HK-2 (cell line): ENCODE results near the gene CBX5.
"Not testable (repeated sequence)": the region's sequence is repeated elsewhere in the genome, so short reads cannot be mapped to it uniquely, and the experiment has no call there.

Source experiments
- DNase-seq: peaks from one replicate; pipeline ENCODE4 v3.0.0-alpha.2; 2018; ENCODE audit not compliant: unreplicated experiment

Gene CBX5

GRCh38 chr12:54265364-54265812, 14.5 kb downstream of the CBX5 start:
- no peak for DNase-seq

DNA sequence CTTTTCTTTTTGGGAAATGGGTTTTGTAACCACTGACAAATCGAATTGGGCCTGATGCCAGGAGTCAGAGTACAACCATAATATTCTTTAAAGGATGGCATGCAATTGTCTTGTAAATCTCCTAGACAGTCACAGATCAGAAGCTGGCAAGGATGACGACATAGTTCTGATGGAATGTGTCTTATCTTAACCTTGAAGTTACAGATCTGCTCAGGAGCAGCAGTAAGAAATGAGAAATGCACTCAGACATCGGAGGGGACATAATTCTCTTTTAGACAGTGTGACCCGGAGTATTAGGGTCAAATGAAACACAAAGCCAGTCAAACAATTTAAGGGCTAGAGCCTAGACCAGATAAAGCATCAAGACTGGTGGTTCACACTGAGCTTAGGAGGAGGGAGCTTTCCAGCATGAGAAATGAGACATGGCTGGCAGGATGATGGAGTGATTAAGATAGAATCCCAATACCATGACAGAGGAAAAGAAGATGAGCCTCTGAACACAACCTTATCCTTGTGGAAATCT, 17.5 kb downstream of the CBX5 start:
- DNase-seq = no peak

GRCh38 chr12:54261815-54262402, 18.0 kb downstream of the CBX5 start:
- no peak for DNase-seq

DNA sequence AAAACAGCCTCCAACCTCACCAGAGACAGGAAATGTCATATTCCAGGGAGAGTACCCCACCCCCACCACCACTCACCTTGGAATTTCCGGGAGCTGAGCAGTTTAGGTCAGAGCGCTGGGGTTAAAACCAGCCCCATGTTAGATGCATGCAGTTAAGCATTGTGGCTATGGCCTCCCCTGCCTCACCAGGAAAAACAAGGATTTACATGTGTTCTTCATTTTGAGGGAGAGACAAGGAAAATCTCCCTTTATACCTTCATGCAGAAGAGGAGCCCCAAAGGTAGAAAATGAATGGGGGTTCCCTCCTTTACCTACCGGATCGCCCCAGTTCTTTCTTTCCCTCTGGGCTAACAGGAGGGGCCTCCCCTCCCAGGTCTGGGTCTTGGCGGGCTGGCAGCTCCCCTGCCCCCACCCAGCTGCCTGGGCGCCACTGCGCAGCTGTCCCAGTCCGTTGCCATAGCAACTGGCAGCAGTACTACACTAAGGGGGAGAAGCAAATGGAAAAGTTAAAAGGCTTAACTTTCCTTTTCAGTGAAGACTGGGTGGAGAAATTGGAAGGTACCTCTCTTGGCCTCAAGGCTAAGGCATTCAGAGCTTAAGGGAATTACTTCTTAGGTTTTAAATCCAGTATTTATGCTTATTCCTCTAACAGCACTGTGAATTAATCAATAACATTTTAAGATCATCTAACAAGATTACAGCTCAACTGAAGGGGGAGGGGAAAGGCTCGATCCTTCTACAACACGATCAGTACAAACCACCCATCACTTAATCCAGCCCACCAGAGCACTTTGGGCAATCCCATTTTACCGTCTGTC, 20.5 kb downstream of the CBX5 start:
- peak; percentile 84 for DNase-seq

- DNase-seq = no peak
Measured at GRCh38 chr12:54258201-54258681, 21.7 kb downstream of the CBX5 start.

- no peak for DNase-seq
Measured at GRCh38 chr12:54257332-54257731, 22.6 kb downstream of the CBX5 start.

GRCh38 chr12:54253240-54253639, 26.7 kb downstream of the CBX5 start:
- DNase-seq = no peak

DNA sequence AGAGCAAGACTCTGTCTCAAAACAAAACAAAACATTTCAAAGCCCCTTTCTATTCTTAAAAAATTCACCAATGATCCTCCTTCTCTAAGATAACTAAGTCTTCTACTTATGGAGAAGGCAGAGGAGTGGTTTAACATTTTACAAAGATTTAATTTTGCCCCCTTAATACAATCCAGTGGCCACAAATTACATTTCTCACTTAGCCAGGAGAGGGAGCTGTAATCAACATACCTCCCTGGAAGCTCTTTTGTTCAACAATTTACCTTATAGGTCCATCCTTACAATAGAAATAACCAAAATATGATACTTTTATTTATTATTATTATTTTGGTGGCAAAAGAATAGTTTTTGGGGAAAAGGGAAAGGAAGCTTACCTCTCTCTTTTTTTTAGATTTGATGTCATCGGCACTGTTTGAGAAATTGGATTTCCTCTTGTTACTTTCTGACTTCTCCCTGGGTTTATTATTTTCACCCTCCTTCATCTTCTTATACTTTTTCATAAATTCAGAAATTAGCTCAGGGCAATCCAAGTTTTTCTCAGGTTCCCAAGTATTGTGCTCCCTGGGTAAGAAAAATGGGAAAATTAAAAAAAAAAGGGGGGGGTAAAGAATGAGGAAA, 28.1 kb downstream of the CBX5 start:
- DNase-seq = no peak

DNA sequence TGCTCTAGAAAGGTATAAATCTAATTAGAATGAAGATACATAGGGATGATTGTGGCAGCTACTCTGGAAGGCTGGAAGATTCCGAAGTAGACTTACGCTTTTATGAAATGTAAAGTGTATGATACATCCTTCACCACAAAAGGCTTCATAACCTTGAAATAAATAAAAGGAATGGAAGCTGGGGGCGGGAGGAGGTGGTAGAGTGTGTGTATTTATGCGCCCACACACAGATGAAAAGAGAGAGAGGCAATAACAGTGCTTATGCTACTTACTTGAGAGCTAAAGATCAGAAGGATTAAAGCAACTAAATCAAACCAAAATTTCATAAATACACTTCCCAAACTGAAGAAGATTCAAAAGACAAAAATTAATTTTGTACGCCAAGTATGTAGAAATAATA, 30.4 kb downstream of the CBX5 start:
- no peak for DNase-seq

DNA sequence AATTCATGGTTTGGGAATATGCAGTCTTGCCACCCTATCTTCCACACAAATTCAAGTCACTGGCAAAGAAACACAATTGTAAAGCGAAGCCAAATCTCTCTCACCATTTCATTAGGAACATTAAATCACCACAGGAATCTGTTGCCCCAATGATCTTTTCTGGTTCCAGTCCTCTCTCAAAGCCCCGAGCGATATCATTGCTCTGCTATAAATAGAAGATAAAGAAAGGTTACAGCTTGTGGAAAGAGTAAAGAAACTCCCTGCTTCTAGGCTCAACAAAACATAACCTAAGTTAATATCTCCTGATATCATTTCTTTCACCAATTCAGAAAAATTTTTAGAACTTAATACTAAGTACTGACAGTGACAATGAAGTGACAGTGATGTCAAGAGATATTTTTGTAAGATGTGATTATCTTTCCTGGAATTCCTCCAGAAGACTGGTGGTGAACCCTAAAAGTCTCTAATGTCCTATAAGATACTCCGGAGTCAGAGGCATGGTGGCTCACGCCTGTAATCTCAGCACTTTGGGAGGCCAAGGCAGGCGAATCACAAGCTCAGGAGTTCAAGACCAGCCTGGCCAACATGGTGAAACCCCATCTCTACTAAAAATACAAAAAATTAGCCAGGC, 33.8 kb downstream of the CBX5 start:
- no peak for DNase-seq

DNA sequence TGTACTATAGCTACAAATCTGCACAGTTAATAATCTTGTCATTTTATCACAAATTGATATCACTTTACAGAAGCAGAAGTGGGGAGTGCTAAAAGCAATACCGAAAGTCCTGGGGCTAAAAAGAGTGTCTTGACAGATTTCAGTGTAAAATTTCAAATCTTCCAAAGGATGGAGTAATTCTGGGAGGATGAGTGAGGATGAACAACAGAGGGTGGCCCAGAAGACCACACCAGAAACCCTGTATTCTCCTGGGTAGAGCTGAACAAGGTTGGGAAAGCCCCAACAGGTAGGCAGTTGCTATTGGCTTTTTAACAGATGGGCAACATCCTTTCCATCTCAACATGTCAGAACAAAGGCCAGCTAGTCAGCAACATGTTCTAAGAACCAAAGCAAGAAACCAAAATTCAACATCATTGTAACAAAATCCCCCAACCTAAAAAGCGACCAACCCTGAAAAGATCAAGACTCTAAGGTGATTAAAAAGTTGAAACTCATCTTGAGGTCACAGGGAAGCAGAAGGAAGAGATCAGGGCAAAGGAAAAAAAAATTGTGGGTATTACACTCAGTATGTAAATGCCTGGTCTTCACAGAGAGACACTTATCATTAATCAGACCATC, 38.8 kb downstream of the CBX5 start:
- DNase-seq = no peak

GRCh38 chr12:54240129-54240528, 39.8 kb downstream of the CBX5 start:
- DNase-seq = no peak

GRCh38 chr12:54239620-54240019, 40.3 kb downstream of the CBX5 start:
- no peak for DNase-seq

- no peak for DNase-seq
Measured at GRCh38 chr12:54238531-54238930, 41.4 kb downstream of the CBX5 start.

DNA sequence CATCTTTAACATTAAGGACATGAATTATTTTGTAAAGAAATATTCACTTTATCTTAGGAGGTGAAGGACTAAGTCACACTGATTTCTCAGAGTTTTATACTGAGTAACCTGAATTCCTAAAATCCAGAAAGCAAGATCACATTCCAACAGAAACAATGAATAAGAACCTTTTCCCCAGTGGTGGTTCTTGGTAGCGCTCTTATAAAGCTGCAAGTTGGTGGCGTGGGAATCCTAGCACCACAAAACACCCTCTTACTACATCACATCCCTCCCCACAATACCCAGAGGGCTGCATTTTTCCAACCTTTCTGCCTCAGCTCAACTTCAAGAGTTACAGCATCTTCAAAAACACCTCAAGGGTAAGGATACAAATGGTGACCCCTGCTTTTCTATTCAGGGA, 47.1 kb downstream of the CBX5 start:
- DNase-seq = no peak

DNA sequence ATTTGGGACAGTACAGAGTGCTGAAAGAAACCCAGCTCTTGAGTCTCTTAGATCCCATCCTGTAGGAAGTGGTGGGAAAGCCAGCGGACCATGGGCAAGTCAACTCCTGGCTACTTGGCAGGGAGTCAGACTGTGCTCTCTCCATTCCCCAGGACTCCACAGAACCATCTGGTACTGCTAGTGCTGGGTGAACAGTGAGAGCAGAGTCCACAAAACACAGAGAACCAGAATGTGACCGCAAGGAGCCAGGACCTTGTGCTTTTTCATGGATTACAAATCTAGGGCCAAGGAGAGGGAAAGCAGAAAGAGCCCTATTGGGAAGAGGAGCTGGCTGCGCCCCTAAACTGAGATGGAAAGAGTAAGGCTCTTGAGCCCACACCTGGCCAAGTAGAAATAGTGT, 48.7 kb downstream of the CBX5 start:
- not testable (repeated sequence) for DNase-seq

DNA sequence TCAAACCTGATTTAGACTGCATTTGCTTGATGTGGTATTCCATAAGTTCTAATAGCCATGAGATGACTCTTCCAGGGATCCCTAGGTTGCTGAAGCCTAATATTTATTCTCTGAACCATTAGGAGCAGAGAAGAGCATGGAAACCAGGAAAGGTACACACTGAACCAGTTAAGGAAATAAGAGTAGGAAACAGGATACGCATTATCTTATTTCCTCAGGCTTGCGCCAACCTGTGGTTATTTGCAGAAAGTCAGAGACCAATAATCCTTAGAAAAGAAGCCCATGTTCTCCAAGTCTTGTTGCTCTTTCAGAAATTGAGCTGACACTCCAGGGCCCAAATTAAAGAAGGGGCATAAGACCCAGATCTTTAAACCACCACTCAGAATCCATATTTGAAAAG, 49.4 kb downstream of the CBX5 start:
- DNase-seq = no peak

DNA sequence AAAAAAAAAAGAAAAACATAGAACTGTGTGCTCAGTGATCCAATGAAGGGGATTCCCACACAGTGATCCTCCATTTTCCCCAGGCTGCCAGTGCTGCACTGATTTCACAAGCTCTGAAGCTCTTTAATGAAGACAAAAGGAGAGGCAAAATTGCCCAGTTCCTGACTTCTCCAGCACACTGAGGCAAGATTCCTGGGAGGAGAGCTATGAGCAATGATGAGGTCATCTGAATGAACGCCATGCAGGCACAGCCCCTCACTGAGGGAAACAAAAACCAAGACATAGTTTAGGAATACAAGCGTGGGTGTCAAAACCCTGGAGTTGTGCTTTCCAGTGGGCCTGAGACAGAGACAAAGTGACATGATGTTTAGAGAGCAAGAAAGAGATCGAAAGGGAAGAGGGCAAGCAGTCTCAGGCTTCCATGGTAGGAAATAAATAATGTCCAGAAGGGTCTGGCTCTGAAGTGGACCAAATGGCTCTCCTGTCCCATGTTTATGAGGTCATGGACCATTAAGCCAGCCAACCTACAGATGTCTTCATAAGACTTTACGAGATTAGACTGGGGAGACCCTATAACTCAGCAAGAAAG, 50.2 kb downstream of the CBX5 start:
- DNase-seq = peak; percentile 72

GRCh38 chr12:54228471-54228870, 51.5 kb downstream of the CBX5 start:
- no peak for DNase-seq

DNA sequence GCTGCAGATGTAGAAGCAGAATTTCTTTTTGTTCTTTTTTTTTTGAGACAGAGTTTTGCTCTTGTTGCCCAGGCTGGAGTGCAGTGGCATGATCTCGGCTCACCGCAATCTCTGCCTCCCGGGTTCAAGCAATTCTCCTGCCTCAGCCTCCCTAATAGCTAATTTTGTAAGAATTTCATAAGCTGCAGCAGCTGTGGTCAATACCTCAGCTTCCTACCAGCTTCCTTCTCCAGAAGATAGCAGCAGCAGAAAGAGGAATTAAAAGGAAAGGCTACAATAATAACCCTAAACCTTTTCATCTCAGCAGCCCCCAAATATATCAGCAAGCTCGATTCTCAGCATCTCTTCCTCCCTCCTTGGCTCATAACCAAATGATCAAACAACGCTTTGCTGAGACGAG, 52.0 kb downstream of the CBX5 start:
- not testable (repeated sequence) for DNase-seq

DNA sequence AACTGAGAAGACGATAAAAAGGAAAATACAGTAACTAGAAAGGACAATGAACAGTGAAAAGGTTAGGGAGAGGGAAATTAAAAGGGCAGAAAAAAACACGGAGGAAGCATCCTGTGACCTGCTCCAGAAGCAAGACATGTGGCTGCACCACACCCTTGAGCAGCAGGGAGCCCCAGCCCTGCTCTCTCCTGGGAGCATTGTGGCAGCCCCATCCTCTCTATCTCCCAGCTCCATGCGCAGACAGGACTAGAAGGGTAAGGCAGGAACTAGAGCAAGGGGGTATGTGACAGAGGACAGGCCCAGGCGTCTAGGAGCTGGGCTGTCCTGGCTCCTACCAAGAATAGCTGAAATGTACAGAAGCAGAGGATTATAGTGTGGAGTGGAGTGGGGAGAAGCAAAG, 52.5 kb downstream of the CBX5 start:
- no peak for DNase-seq
